ENCODE measurements around the gene LSAMP. TPM values are rescaled to one million over a fixed set of nuclear protein-coding genes. Genes with fewer than 3 reads are reported as not detected.

LSAMP gene
- total RNA-seq, 1 donor from 2014 or later, result 18.0 TPM

DNA sequence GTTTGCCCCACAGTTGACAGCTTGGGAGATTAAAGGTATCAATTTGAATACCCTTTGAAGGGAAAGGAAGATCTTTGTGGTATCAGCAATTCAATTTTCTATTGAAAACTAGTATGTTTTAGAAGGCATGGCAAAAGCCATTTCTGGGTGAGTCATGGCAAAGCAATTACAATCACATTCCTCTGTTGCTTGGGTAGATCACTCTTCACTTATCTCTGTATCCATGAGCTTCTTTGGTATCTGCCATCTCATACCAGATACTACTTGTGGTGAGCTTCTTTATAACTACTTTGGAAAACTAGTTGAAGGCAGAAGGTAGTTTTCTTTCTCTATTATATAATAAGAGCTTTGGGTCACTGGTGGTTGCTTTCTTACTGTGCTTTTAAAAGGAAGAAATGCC, 28.3 kb upstream of the LSAMP start:
- Mint-ChIP-seq H3K9me3 (peaks cover 9% of the 10 kb centered on the region), H3K4me1 (peaks cover 17% of the 10 kb centered on the region), H3K4me3 (no peak overlapping the region), H3K27me3 (ENCODE audit: insufficient read depth, low read depth) (peaks cover 2% of the 10 kb centered on the region), H3K27ac (no peak overlapping the region), H3K36me3 (no peaks in the 10 kb centered on the region)
- no peaks in the 10 kb centered on the region for H3F3A ChIP-seq (ENCODE audit: low read depth)
- H2AFZ ChIP-seq (replicated peaks), result no peak overlapping the region
- no peaks in the 10 kb centered on the region for H3K27me3 ChIP-seq
- H3K36me3 ChIP-seq, result no peaks in the 10 kb centered on the region
- peaks cover 8% of the 10 kb centered on the region for H3K4me1 ChIP-seq
- no peaks in the 10 kb centered on the region for H4K20me1 ChIP-seq (ENCODE audit: low read depth)
- H3K9ac ChIP-seq, result no peak overlapping the region
- H3K27ac ChIP-seq, result no peak overlapping the region
- TF ChIP-seq EZH2 (IDR thresholded peaks at IDR 0.05) (no peak), EZH2phosphoT487 (IDR thresholded peaks at IDR 0.05) (no peak)
- TF ChIP-seq, protein P1, sequence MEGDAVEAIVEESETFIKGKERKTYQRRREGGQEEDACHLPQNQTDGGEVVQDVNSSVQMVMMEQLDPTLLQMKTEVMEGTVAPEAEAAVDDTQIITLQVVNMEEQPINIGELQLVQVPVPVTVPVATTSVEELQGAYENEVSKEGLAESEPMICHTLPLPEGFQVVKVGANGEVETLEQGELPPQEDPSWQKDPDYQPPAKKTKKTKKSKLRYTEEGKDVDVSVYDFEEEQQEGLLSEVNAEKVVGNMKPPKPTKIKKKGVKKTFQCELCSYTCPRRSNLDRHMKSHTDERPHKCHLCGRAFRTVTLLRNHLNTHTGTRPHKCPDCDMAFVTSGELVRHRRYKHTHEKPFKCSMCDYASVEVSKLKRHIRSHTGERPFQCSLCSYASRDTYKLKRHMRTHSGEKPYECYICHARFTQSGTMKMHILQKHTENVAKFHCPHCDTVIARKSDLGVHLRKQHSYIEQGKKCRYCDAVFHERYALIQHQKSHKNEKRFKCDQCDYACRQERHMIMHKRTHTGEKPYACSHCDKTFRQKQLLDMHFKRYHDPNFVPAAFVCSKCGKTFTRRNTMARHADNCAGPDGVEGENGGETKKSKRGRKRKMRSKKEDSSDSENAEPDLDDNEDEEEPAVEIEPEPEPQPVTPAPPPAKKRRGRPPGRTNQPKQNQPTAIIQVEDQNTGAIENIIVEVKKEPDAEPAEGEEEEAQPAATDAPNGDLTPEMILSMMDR (IDR thresholded peaks at IDR 0.05), result no peak
- no peak for DNase-seq (ENCODE audit: low spot score)
- no peak overlapping the region for H3K4me3 ChIP-seq
- H3K9me3 ChIP-seq (ENCODE audit: low read depth), result no peaks in the 10 kb centered on the region
- no peaks in the 10 kb centered on the region for H3K79me2 ChIP-seq (ENCODE audit: low read depth)
- no peak overlapping the region for H3K4me2 ChIP-seq

DNA sequence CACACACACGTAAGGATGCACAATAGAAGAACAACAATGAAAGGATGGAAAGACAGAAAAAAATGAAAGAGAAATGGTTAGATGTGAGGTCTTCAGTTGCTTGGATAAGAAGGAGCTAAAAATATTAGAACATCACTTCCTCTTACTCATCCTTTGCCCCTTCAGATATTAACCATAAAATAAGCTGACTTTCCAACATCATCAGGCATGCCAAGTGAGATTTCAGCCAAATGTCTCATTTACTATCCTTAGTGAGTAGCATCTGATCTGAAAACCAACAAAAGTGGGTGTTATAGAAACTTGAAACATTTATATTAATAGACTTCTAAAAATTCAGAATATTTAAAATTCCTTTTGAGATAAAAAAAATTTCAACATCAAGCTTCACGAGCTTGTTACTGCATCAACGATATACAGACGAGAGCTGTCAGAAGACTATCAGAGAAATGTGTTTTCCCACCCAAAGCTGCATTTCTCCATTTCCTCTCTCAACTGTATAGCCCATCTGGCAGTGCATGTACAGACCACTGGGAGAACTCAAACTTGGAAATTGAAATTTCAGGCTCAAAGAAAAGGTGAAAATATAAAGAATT, 25.4 kb upstream of the LSAMP start:
- DNase-seq (ENCODE audit: low spot score), result no peak
- H3K27ac Mint-ChIP-seq, result no peak overlapping the region
- no peaks in the 10 kb centered on the region for H3K27me3 Mint-ChIP-seq (ENCODE audit: insufficient read depth, low read depth)
- Histone ChIP-seq H3K27me3 (no peaks in the 10 kb centered on the region), H3K27ac (no peak overlapping the region), H3K36me3 (no peaks in the 10 kb centered on the region), H3K4me1 (peaks cover 8% of the 10 kb centered on the region), H3K79me2 (ENCODE audit: low read depth) (no peaks in the 10 kb centered on the region), H4K20me1 (ENCODE audit: low read depth) (no peaks in the 10 kb centered on the region), H3K4me3 (no peak overlapping the region), H3K4me2 (no peak overlapping the region), H2AFZ (replicated peaks) (no peak overlapping the region), H3F3A (ENCODE audit: low read depth) (no peaks in the 10 kb centered on the region), H3K9ac (no peak overlapping the region), H3K9me3 (ENCODE audit: low read depth) (no peaks in the 10 kb centered on the region)
- TF ChIP-seq, protein P1 (IDR thresholded peaks at IDR 0.05), result no peak
- TF ChIP-seq EZH2 (IDR thresholded peaks at IDR 0.05) (no peak), EZH2phosphoT487 (IDR thresholded peaks at IDR 0.05) (no peak)
- H3K36me3 Mint-ChIP-seq, result no peaks in the 10 kb centered on the region
- H3K4me3 Mint-ChIP-seq, result no peak overlapping the region
- peaks cover 17% of the 10 kb centered on the region for H3K4me1 Mint-ChIP-seq
- H3K9me3 Mint-ChIP-seq, result no peaks in the 10 kb centered on the region

DNA sequence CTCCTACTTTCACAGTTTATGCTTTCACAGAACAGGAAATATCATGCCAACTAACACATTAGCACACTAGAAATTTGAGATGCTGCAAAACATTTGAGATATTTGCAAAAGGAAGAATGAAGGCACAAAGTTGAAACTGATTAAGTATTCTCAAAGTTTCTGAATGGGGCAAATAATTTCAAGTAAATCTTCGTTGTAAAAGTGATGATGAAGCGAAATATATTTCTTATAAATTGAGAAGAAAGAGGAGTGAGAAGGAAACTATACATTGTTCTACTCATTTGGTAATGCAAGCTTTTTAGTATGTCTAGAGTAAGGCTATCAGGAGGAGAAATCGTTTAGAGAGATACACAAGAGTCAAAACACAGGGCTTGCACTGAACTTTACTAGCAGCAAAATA, 24.3 kb upstream of the LSAMP start:
- H3K27me3 ChIP-seq, result no peaks in the 10 kb centered on the region
- H3K9ac ChIP-seq, result no peak overlapping the region
- no peak for TF ChIP-seq EZH2 (IDR thresholded peaks at IDR 0.05)
- no peak for TF ChIP-seq EZH2phosphoT487 (IDR thresholded peaks at IDR 0.05)
- TF ChIP-seq, protein P1 (IDR thresholded peaks at IDR 0.05), result no peak
- H2AFZ ChIP-seq (replicated peaks), result no peak overlapping the region
- Mint-ChIP-seq H3K4me3 (no peak overlapping the region), H3K36me3 (no peaks in the 10 kb centered on the region), H3K9me3 (no peaks in the 10 kb centered on the region), H3K4me1 (peaks cover 12% of the 10 kb centered on the region), H3K27me3 (ENCODE audit: insufficient read depth, low read depth) (no peaks in the 10 kb centered on the region), H3K27ac (no peak overlapping the region)
- no peak for DNase-seq (ENCODE audit: low spot score)
- H3K4me3 ChIP-seq, result no peak overlapping the region
- H3K79me2 ChIP-seq (ENCODE audit: low read depth), result no peaks in the 10 kb centered on the region
- no peak overlapping the region for H3K27ac ChIP-seq
- H3K4me1 ChIP-seq, result peaks cover 8% of the 10 kb centered on the region
- H3K36me3 ChIP-seq, result no peaks in the 10 kb centered on the region
- no peaks in the 10 kb centered on the region for H3K9me3 ChIP-seq (ENCODE audit: low read depth)
- H4K20me1 ChIP-seq (ENCODE audit: low read depth), result no peaks in the 10 kb centered on the region
- H3F3A ChIP-seq (ENCODE audit: low read depth), result no peaks in the 10 kb centered on the region
- no peak overlapping the region for H3K4me2 ChIP-seq

All from neural progenitor cell (in vitro differentiated cells).